Muscle of leg (tissue), 11 donors: ENCODE results near the gene NLGN1. TPM values are rescaled to one million over a fixed set of nuclear protein-coding genes. Genes with fewer than 3 reads are reported as not detected.

ENCODE experiments used
- DNase-seq: peaks from one replicate; pipeline ENCODE4 v3.0.0; 2013
- H3K27ac ChIP-seq: one replicate; pipeline ENCODE4 v1.5.1; 2013; ENCODE audit warnings: mild to moderate bottlenecking, low read length, control low read depth
- H3K27me3 ChIP-seq: one replicate; pipeline ENCODE4 v1.6.1; 2013; ENCODE audit warnings: low read length; ENCODE audit not compliant: control insufficient read depth, insufficient read depth
- H3K36me3 ChIP-seq: one replicate; pipeline ENCODE4 v1.6.1; 2013; ENCODE audit warnings: low read length; ENCODE audit not compliant: control insufficient read depth, insufficient read depth
- H3K4me1 ChIP-seq: one replicate; pipeline ENCODE4 v1.6.1; 2013; ENCODE audit warnings: low read length; ENCODE audit not compliant: control insufficient read depth, insufficient read depth
- H3K4me3 ChIP-seq: one replicate; pipeline ENCODE4 v1.5.1; 2013; ENCODE audit warnings: low read length, control low read depth
- H3K9me3 ChIP-seq: replicated peaks from 2 replicates; pipeline ENCODE4 v1.6.1; 2013; ENCODE audit warnings: low read depth, low read length; ENCODE audit not compliant: control insufficient read depth
- WGBS: methylation state at CpG from one replicate; pipeline ENCODE4 v1.1.5; 2013; ENCODE audit warnings: missing lambda C conversion rate; ENCODE audit not compliant: insufficient coverage; 5-methylcytosine and 5-hydroxymethylcytosine counted together
- polyA plus RNA-seq, 8 donors: library from polyadenylated mRNA; unstranded; fragments of 120-200 nt; gene quantifications; one replicate each; pipeline versions ENCODE4 v1.2.1 to v1.2.3, GENCODE V29; 2013; ENCODE audit warnings: inconsistent platforms in 1 of 8, low replicate concordance in 1 of 8; ENCODE audit not compliant: insufficient read length in 8 of 8, insufficient read depth in 1 of 8
- total RNA-seq: library from RNA; stranded (reverse); fragments of 120-200 nt; gene quantifications from one replicate; pipeline ENCODE4 v1.2.4, GENCODE V29; 2013

The NLGN1 gene
- total and polyA plus RNA-seq, 9 donors, result 0.95 to 8.5 (median 2.7) TPM

DNA sequence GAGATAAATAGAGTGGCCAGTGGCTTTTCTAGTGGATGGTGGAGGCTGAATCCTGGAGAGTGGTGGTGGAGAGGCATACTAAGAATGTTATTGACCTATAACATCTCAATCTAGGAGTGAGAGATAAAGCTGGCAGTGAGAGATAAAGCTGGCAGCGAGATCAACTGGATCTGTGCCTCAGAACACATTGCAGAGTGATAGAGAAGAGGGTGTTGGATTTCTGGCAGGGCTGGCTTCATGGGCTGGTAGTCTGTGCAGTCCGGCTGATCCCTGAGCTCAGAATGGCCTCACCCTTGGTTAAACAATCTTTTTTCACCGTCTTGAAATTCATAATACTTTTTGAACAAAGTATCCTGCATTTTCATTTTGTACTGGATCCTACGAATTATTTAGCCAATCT, 221.2 kb downstream of the NLGN1 start:
- 50% methylated on average over 1 of the region's 4 CpGs for WGBS
- Histone ChIP-seq H3K27me3 (no peaks in the 10 kb centered on the region), H3K4me3 (no peak overlapping the region), H3K27ac (no peak overlapping the region), H3K9me3 (no peaks in the 10 kb centered on the region), H3K36me3 (no peaks in the 10 kb centered on the region), H3K4me1 (peaks cover 13% of the 10 kb centered on the region)
- peak; percentile 10 for DNase-seq

DNA sequence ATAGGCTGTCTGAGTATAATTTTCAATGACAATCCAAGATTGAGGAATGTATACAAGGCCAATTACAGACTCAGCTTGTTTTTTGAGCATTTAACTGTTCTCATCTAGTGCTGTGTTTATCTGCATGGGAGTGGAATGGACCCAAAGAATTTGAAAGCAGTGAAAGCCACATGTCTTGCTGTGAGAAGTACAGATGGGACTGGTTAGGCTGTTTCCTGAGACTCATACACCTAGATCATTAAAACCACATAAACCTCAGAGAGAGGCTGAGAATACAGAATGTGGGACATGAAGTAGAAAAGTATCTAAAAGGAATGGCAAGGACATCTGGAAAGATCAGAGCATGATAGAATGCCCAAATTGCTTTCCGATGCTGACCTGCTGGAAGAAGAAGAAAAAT, 224.6 kb downstream of the NLGN1 start:
- Histone ChIP-seq H3K27me3 (no peaks in the 10 kb centered on the region), H3K36me3 (no peaks in the 10 kb centered on the region), H3K9me3 (no peaks in the 10 kb centered on the region), H3K27ac (no peak overlapping the region), H3K4me3 (no peak overlapping the region), H3K4me1 (peaks cover 10% of the 10 kb centered on the region)
- no CpG with 5 or more reads among the region's 1 CpG for WGBS
- no peak for DNase-seq

DNA sequence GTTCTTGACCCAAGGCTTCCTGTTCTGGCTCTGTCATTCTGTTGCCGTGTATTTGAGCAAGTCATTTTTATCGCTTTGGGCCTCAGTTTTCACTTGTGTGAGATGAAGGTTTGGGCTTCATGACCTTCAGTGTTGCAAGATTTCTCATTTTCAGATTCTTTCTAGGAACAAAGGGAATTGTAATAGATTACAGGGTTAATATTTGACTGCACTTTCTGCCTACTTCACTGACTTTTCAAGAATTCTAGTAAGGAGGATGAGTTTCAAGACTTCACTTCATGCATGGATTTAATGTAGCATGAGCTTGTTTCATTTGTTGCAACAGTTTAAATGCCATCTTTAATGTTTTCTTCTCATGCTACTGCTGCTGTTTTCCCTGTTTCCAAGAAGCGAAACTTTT, 226.5 kb downstream of the NLGN1 start:
- WGBS, result no CpG with 5 or more reads among the region's 3 CpGs

DNA sequence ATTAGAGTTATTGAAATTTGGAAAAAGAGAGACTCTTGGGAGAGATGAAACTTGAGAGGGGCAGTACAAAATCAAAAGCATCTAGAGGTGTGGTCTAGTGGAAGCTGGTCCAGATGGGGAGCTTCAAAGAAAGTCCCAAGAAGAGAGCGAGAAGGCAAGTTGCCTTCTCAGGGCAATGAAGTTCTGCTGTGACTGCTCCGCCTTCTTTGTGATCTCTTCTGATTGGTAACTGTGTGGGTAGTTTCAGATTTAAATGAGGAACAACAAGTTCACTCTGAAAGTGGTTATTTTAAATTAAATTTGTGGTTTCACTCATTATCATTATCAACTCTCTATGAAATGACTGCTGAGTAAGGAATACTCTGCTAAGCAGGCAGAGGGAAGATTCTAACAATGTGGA, 233.3 kb downstream of the NLGN1 start:
- no peaks in the 10 kb centered on the region for H3K4me1 ChIP-seq
- DNase-seq, result no peak

More for the DNA sequence above, 226.5 kb downstream of the NLGN1 start:
- no peaks in the 10 kb centered on the region for H3K27me3 ChIP-seq
- H3K9me3 ChIP-seq, result no peaks in the 10 kb centered on the region
- H3K4me1 ChIP-seq, result no peaks in the 10 kb centered on the region
- H3K36me3 ChIP-seq, result no peaks in the 10 kb centered on the region
- H3K27ac ChIP-seq, result no peak overlapping the region
- no peak overlapping the region for H3K4me3 ChIP-seq
- no peak for DNase-seq

DNA sequence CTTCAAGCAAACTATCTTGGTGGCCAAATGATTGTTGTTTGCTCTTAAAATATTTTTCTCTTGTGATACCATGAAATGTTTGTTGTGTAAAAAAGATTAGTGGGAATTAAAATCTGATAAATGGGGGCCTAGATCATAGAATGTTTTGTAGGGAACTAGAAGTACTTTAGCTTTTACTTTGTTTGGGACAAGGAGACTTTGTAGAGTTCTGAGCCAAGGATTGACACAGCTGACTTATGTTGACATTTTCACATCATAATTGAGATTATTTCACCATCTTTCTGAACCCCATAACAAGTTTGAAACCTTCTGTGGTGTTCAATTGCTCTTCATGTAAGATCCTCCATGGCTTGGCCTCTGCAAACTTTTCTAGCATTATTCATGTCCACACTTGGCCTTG, 235.4 kb downstream of the NLGN1 start:
- H3K9me3 ChIP-seq, result no peaks in the 10 kb centered on the region
- no peak overlapping the region for H3K4me3 ChIP-seq
- H3K27me3 ChIP-seq, result no peaks in the 10 kb centered on the region
- H3K4me1 ChIP-seq, result no peaks in the 10 kb centered on the region
- no peak for DNase-seq
- H3K27ac ChIP-seq, result no peak overlapping the region
- no peaks in the 10 kb centered on the region for H3K36me3 ChIP-seq

More for the DNA sequence above, 233.3 kb downstream of the NLGN1 start:
- H3K36me3 ChIP-seq, result no peaks in the 10 kb centered on the region
- WGBS, result 84% methylated on average over 2 of the region's 2 CpGs
- H3K27me3 ChIP-seq, result no peaks in the 10 kb centered on the region
- no peak overlapping the region for H3K27ac ChIP-seq
- H3K4me3 ChIP-seq, result no peak overlapping the region
- no peaks in the 10 kb centered on the region for H3K9me3 ChIP-seq

DNA sequence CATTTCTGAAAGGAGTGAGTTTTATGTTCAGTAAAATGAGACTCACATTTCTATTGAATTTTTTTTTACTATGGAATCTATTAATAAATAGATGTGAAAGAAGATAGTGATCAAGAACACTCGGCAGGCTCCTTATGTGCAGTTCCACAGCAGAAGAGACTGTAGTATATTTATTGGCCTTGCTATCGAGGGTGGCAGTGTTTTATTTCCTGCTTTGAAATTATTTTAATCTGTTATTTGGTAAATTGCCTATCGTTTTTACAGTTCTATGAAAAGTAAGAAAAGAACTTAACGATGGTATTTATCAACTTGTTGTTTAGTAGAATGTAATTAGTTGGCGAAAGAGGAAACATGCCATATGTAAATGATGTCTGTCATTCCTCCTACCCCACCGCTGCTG, 238.3 kb downstream of the NLGN1 start:
- H3K27me3 ChIP-seq, result no peaks in the 10 kb centered on the region
- H3K27ac ChIP-seq, result no peak overlapping the region
- H3K4me1 ChIP-seq, result peaks cover 2% of the 10 kb centered on the region
- DNase-seq, result no peak
- no peak overlapping the region for H3K4me3 ChIP-seq
- WGBS, result no CpG with 5 or more reads among the region's 6 CpGs
- no peaks in the 10 kb centered on the region for H3K9me3 ChIP-seq
- H3K36me3 ChIP-seq, result no peaks in the 10 kb centered on the region

DNA sequence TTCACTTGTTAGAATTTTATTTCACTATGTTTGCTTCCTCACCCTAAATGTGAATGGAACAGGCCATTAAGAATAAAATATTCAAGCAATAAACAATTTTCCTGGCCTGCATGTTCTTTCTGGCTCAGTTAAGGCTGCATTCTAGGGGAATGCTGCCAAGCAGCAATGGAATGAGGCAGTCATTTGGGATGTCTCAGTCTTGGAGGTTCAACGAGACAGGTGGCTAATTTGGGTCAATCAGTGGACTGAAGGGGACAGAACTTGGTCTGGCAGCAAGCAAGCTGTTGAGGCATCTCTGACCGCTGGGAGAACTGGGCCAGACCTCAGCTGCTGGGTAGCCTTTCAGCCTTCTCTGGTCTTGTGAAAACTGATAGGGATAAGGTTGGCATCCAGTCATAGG, 241.6 kb downstream of the NLGN1 start:
- Histone ChIP-seq H3K36me3 (no peaks in the 10 kb centered on the region), H3K27ac (no peak overlapping the region), H3K27me3 (no peaks in the 10 kb centered on the region), H3K4me3 (no peak overlapping the region), H3K4me1 (peaks cover 2% of the 10 kb centered on the region), H3K9me3 (no peaks in the 10 kb centered on the region)
- 53% methylated on average over 2 of the region's 2 CpGs for WGBS
- DNase-seq, result peak; percentile 47

DNA sequence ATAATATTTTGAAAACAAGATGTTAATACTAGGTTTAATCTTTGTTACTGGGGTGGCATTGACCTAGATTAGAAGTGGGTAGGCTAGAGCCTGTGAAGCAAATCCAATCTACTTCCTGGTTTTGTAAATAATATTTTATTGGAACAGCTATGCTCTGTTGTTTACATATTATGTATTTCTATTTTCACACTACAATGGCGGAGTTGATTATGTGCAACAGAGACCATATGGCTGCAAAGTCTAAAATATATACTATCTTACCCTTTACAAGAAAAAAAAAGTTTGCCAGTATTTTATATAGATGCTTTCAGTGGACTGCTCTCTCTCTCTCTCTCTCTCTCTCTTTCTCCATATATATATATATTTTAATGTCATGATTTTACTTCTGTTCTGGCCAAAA, 244.2 kb downstream of the NLGN1 start:
- no peaks in the 10 kb centered on the region for H3K9me3 ChIP-seq
- H3K27ac ChIP-seq, result no peak overlapping the region
- no peak for DNase-seq
- no peaks in the 10 kb centered on the region for H3K27me3 ChIP-seq
- no CpG with 5 or more reads among the region's 1 CpG for WGBS
- peaks cover 2% of the 10 kb centered on the region for H3K4me1 ChIP-seq
- no peak overlapping the region for H3K4me3 ChIP-seq
- no peaks in the 10 kb centered on the region for H3K36me3 ChIP-seq

DNA sequence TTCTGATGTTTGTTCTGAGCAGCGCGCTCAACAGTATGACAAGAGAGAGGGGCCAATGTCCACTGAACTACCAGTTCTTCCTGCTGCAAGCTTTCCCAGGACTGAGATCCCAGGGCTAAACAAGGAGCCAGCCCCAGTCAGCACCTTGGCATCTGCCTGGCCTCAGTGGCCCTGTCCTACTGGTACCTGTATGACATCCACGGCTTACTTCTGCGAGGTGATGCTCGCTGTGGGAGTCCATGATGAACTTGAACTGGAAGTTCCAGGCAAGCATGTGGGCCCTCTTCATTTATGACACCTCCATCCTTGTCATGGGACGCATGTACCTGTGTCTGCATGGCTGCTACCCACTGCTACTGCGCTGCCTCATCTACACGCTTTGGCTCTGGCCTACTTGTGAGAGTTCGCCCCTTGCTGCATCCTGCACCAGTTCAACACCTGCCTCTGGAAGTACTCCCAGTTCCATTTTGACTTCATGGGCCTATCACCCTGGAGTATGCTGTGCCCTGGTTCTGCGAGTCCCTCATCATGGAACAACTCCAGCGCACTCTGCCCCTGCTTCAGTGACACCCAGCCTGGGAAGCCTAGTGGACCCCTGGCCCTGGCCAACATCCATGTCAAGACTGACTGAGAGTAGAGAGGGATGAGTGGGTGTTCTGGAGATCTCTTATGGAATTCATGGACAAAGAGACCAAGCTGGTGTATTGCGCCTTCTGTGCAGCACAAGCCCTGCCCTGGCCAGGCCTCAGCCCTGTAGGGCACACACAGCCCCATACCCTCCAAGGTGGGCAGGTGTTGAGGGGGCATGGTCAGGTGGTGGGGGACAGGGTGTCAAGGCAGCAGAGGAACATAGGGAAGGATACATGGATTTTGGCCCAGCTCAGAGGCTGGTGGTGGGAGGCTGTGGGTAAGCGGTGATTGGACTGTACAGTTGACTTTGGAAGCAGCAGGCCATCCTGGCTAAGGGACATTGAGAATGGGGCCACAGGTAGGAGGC, 246.8 kb downstream of the NLGN1 start:
- 97% methylated on average over 12 of the region's 13 CpGs for WGBS

DNA sequence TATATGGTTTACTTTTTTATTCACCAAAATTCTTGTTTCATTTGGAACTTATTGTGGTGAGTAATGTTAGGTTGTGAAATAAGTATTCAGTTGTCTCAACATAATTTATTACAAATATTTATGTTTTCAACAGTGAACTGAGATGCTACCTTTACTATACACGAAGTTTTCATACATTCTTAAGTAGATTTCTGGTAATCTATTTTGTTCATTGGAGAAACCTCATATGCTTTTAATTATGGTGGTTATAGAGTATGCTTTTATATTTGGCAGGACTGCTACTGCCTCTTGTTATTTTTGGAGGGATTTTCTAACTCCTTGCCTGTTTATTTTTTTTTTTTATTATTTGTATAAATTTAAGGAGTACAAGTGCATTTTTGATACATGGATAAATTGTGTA, 253.1 kb downstream of the NLGN1 start:
- Histone ChIP-seq H3K27ac (no peak overlapping the region), H3K9me3 (no peaks in the 10 kb centered on the region), H3K4me1 (no peaks in the 10 kb centered on the region), H3K36me3 (no peaks in the 10 kb centered on the region), H3K4me3 (no peak overlapping the region), H3K27me3 (no peaks in the 10 kb centered on the region)
- no CpG with 5 or more reads among the region's 1 CpG for WGBS
- peak; percentile 19 for DNase-seq

More for the DNA sequence above, 246.8 kb downstream of the NLGN1 start:
- no peaks in the 10 kb centered on the region for H3K36me3 ChIP-seq
- DNase-seq, result no peak
- H3K27ac ChIP-seq, result no peak overlapping the region
- H3K4me3 ChIP-seq, result no peak overlapping the region
- no peaks in the 10 kb centered on the region for H3K27me3 ChIP-seq
- H3K9me3 ChIP-seq, result no peaks in the 10 kb centered on the region
- H3K4me1 ChIP-seq, result peaks cover 2% of the 10 kb centered on the region
